ENCODE results near the gene TRPM5.

TRPM5 gene

DNA sequence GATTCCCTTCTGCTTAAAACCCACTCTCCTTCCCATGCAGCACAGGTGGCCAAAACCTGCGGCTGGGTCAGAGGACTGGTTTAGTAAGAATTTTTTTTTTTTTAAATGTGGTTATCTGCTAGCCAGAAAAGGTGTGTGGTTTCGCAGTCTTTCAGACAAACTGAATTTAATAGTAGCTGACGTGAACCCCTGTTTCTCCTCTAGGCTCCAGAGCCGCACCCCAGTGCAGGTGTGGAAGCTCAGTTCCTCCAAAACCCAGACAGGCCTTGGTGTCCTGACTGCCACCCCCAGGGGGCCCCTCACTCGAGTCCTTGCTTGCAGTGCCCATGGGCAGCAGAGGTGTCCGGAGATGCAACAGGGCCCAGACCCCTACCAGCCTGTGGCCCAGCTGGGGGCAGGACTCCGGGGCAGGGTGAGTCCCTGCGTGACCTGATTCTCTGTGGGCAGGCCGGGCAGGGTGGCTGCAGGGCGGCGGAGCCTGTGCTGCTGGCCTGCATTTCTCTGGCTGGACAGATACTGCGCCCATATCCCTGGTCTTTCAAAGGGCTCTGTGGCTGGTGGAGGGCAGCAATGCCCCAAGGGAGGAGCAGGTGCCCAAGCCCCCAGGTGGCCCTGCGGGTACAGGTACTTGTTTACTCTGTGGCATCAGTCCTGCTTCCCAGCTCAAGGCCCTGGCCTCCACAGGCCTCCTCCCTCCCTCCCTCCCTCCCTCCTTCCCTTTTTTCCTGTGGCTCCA, 15.7 kb upstream of the TRPM5 start:
- H3K4me3 ChIP-seq: no peak overlapping the region
- TF ChIP-seq, protein P1, sequence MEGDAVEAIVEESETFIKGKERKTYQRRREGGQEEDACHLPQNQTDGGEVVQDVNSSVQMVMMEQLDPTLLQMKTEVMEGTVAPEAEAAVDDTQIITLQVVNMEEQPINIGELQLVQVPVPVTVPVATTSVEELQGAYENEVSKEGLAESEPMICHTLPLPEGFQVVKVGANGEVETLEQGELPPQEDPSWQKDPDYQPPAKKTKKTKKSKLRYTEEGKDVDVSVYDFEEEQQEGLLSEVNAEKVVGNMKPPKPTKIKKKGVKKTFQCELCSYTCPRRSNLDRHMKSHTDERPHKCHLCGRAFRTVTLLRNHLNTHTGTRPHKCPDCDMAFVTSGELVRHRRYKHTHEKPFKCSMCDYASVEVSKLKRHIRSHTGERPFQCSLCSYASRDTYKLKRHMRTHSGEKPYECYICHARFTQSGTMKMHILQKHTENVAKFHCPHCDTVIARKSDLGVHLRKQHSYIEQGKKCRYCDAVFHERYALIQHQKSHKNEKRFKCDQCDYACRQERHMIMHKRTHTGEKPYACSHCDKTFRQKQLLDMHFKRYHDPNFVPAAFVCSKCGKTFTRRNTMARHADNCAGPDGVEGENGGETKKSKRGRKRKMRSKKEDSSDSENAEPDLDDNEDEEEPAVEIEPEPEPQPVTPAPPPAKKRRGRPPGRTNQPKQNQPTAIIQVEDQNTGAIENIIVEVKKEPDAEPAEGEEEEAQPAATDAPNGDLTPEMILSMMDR (IDR thresholded peaks at IDR 0.05): no peak
- peak; percentile 66 for DNase-seq (ENCODE audit: low spot score)
- no peak overlapping the region for H3K27ac ChIP-seq

DNA sequence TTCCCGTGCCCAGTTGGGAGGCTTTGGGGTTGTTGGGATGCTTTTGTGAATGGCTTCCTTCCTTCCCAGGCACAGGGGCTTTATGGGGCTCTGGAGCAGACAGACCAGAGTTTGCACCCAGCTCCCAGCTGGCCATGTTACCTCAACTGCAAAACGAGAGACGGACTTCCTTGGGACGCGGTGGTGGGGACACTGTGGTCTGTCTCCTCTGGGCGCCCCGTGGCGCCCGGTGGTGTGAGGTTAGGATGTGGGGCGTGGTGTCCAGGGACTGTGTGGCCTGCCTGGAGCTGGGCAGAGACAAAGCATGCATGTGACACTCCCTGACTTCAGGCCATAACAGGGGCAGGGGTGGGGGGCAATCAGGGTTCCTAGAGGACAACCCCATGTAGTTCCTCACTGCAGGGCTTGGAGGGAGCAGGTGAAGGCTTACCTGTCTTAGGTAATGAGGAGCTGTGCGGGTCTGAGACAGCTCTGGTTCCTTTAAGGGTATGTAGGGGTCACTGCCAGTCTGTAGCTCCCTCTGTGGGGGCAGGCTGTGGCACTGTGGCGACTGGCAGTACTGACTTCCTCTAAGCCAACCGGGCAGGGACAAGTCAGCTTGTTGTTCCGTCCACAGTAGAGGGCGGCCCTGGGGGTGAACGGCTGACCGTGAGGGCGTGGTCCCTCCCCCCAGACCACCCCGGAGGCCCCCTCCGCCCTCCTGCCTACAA, 14.9 kb upstream of the TRPM5 start:
- TF ChIP-seq, protein P1 (IDR thresholded peaks at IDR 0.05): no peak
- Histone ChIP-seq H3K27ac (no peak overlapping the region), H3K4me3 (no peak overlapping the region)
- DNase-seq (ENCODE audit: low spot score): peak; percentile 58

DNA sequence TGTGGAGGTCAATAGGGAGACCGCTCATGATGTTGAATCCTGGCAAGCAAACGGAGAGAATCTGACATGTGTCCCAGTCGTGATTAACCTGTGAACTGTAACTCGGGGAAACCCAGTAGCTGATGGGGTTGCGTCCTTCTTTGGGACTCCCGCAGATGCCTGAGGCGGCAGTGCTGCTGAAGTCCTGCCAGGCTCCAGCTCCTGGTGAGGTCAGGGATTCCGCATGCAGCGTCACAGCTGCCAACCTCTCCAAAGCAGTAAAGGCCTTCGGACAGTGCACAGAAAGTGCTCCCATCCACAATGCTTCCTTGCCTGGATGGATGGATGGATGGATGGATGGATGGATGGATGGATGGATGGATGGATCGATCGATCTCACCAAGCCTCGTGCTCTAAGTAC, 14.0 kb upstream of the TRPM5 start:
- Histone ChIP-seq H3K4me3 (no peak overlapping the region), H3K27ac (no peak overlapping the region)
- no peak for DNase-seq (ENCODE audit: low spot score)
- TF ChIP-seq, protein P1 (IDR thresholded peaks at IDR 0.05): no peak

DNA sequence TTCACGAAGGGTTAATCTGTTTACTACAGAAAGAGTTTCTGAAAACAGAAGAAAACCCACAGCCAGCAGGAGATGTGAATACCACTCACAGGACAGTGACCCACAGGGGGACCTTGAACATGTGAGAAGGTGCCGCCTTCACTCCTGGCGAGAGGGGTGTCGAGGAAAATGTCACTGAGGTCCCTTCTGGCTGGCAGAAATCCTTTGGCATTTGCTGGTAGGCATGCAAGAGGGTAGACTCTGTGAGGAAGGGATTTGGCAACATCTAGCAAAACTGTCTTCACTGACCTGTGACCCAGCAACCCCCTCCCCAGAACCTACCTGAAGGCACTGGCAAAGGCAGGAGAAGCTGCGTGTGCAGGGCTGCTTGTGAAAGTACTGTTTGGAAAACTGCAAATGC, 9.1 kb upstream of the TRPM5 start:
- no peak for DNase-seq (ENCODE audit: low spot score)
- H3K4me3 ChIP-seq: no peak overlapping the region
- TF ChIP-seq, protein P1 (IDR thresholded peaks at IDR 0.05): no peak
- no peak overlapping the region for H3K27ac ChIP-seq

DNA sequence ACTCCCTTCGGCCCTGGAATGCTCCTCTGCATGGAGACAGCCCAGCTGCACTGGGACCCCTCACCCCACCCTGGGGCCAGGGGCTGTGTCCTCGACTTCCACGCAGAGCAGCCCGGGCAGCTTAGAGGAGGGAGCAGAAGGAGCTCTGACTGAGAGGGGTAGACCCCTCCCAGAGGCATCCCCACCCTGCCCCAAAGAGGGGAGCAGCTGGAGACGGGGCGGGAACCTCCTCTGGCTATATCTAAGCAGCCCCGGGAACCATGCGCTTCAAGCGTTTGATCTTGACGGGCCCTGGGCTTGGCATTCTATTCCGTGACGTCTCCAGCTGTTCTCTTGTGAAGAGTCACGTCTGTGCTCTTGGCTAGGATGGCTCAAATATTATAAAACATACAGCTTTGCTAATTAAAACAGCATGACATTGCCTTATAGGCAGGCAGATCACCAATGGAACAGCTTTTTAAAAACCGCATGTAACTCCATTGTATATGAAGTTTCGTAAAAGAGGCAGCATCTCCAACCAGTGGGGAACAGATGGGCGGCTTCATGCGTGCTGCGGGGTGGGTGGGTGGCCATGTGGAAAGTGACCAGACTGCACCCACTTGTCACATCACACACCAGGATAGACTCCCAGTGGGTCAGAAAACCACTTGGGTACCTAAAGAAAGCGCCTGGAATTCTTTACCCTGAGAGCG, 8.2 kb upstream of the TRPM5 start:
- no peak overlapping the region for H3K27ac ChIP-seq
- no peak for DNase-seq (ENCODE audit: low spot score)
- TF ChIP-seq, protein P1 (IDR thresholded peaks at IDR 0.05): no peak
- no peak overlapping the region for H3K4me3 ChIP-seq

DNA sequence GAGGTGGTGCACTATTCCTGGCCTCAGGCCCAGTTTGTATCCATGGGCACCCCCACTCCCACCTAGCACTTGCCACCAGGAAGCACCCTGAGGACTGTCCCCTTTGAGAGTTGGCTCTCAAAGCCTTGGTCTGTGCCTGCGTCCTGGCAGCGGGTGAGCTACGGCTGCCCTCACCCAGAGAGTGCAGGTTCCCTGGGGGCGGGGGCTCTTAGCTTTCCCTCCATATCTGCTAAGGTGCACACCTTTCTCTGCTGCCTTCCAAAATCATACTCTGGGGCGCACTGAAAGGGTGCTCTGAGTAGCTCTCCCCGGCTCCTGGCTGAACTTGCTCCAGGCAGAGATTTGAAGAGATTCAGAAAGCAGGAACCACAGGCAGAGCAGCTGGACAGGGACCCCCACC, 7.6 kb upstream of the TRPM5 start:
- DNase-seq (ENCODE audit: low spot score): no peak
- no peak overlapping the region for H3K4me3 ChIP-seq
- TF ChIP-seq, protein P1 (IDR thresholded peaks at IDR 0.05): no peak
- no peak overlapping the region for H3K27ac ChIP-seq

All from coronary artery (tissue), 2 donors.